Keratinocyte (primary cell): Measurements from ENCODE around the gene DYNC1I1. TPM values are rescaled to one million over a fixed set of nuclear protein-coding genes. Genes with fewer than 3 reads are reported as not detected.

Source experiments
- DNase-seq: peaks from one replicate; pipeline ENCODE4 v3.0.0-alpha.2; 2011; ENCODE audit warnings: low read depth, missing footprints, low spot score
- FAIRE-seq: peaks from 2 replicates; lab custom pipeline; 2011; peaks lifted over from hg19 to GRCh38; lab: Jason Lieb, UNC
- H2AFZ ChIP-seq: 2 replicates; pipeline ENCODE4 v1.6.0; 2012; ENCODE audit warnings: low read length, control low read depth, inconsistent platforms; ENCODE audit not compliant: control insufficient read depth
- H3K27ac ChIP-seq: 2 replicates; pipeline ENCODE4 v1.5.1; 2011; ENCODE audit warnings: low read length; ENCODE audit not compliant: control insufficient read depth, insufficient read depth
- H3K27me3 ChIP-seq: 3 replicates; pipeline ENCODE4 v1.6.0; 2011; ENCODE audit warnings: low read length; ENCODE audit not compliant: control insufficient read depth, insufficient read depth; ENCODE audit errors: extremely low read depth
- H3K36me3 ChIP-seq, 2 experiments: 2 replicates in 1 of 2; 3 replicates in 1 of 2; pipeline ENCODE4 v1.5.1; 2011; ENCODE audit warnings: low read length in 2 of 2, mild to moderate bottlenecking in 1 of 2; ENCODE audit not compliant: control insufficient read depth in 2 of 2, insufficient read depth in 2 of 2; ENCODE audit errors: extremely low read depth in 1 of 2
- H3K4me1 ChIP-seq: 3 replicates; pipeline ENCODE4 v1.5.1; 2011; ENCODE audit warnings: low read length; ENCODE audit not compliant: control insufficient read depth, insufficient read depth; ENCODE audit errors: extremely low read depth
- H3K4me2 ChIP-seq: 3 replicates; pipeline ENCODE4 v1.6.0; 2011; ENCODE audit warnings: low read depth, low read length; ENCODE audit not compliant: control insufficient read depth, insufficient read depth; ENCODE audit errors: extremely low read depth
- H3K4me3 ChIP-seq, 3 experiments: fragments of 200-600 bp in 1 of 3; sonication (generic) in 1 of 3; 2 replicates in 2 of 3; 3 replicates in 1 of 3; pipeline ENCODE4 v1.5.1; 2011 to 2016; ENCODE audit warnings: low read length in 3 of 3, mild to moderate bottlenecking in 3 of 3, control low read depth in 2 of 3, inconsistent platforms in 1 of 3, low read depth in 1 of 3, mixed read lengths in 1 of 3, mixed run types in 1 of 3, moderate library complexity in 1 of 3; ENCODE audit not compliant: control insufficient read depth in 2 of 3, insufficient read depth in 2 of 3; ENCODE audit errors: extremely low read depth in 1 of 3
- H3K79me2 ChIP-seq: 2 replicates; pipeline ENCODE4 v1.6.0; 2012; ENCODE audit warnings: low read length; ENCODE audit not compliant: control insufficient read depth, insufficient read depth
- H3K9ac ChIP-seq: 3 replicates; pipeline ENCODE4 v1.6.0; 2011; ENCODE audit warnings: low read length; ENCODE audit not compliant: control insufficient read depth, insufficient read depth; ENCODE audit errors: extremely low read depth
- H3K9me1 ChIP-seq: 3 replicates; pipeline ENCODE4 v1.6.0; 2011; ENCODE audit warnings: low read length; ENCODE audit not compliant: control insufficient read depth, insufficient read depth; ENCODE audit errors: extremely low read depth
- H3K9me3 ChIP-seq: 2 replicates; pipeline ENCODE4 v1.5.1; 2012; ENCODE audit warnings: low read depth, low read length; ENCODE audit not compliant: control insufficient read depth
- H4K20me1 ChIP-seq: 3 replicates; pipeline ENCODE4 v1.6.0; 2011; ENCODE audit warnings: low read length; ENCODE audit not compliant: control insufficient read depth, insufficient read depth; ENCODE audit errors: extremely low read depth
- CTCF ChIP-seq, 3 experiments: IDR thresholded peaks in 1 of 3; conservative IDR thresholded peaks in 1 of 3; optimal IDR thresholded peaks in 1 of 3; 2 replicates in 2 of 3; 3 replicates in 1 of 3; pipeline versions ENCODE3 to v1.5.1; 2011; ENCODE audit warnings: low read length in 3 of 3, mild to moderate bottlenecking in 3 of 3, moderate library complexity in 2 of 3, control low read depth in 1 of 3, inconsistent platforms in 1 of 3; ENCODE audit not compliant: insufficient read depth in 2 of 3; ENCODE audit errors: extremely low read depth in 1 of 3
- EZH2 ChIP-seq: IDR thresholded peaks from one replicate; pipeline ENCODE4 v1.6.1; 2012; ENCODE audit warnings: inconsistent platforms, mild to moderate bottlenecking, low read length, moderate library complexity
- dilution Hi-C: fragments of 300-500 bp; cut with MboI; formaldehyde crosslinking; loops from one replicate; pipeline ENCODE4 v1.7.0; 2020; ENCODE audit warnings: low sequenced_read_pairs; ENCODE audit not compliant: extremely low pct_ligation_motif_present
- polyA plus RNA-seq, 5 experiments: library from polyadenylated mRNA; depleted of rRNA in 3 of 5; stranded (reverse) in 3 of 5; stranded (forward) in 1 of 5; unstranded in 1 of 5; fragments of >200 nt; gene quantifications; 1 replicate in 1 of 5; 2 replicates in 3 of 5; 3 replicates in 1 of 5; pipeline versions ENCODE4 v1.2.1 to v1.2.3, GENCODE V29; 2011 to 2012; ENCODE audit warnings: missing spikeins in 2 of 5, low read depth in 1 of 5, low replicate concordance in 1 of 5

Gene DYNC1I1
- polyA plus RNA-seq, 1 donor (not counting 4 experiments of a cell fraction or from before 2014, with no cell fraction given): 0.10 TPM

GRCh38 chr7:95886501-95887090, 114.2 kb downstream of the DYNC1I1 start:
- Histone ChIP-seq H3K4me3 (no peak overlapping the region), H3K9me1 (no peaks in the 10 kb centered on the region), H2AFZ (no peak overlapping the region), H3K79me2 (no peaks in the 10 kb centered on the region), H3K4me2 (no peak overlapping the region), H4K20me1 (no peaks in the 10 kb centered on the region), H3K9me3 (no peaks in the 10 kb centered on the region), H3K4me1 (no peaks in the 10 kb centered on the region), H3K27me3 (no peaks in the 10 kb centered on the region), H3K36me3 (no peaks in the 10 kb centered on the region), H3K9ac (no peak overlapping the region), H3K27ac (no peak overlapping the region)
- FAIRE-seq (no peak), DNase-seq (no peak)
- dilution Hi-C loops: no loop called here
- TF ChIP-seq EZH2 (no peak), CTCF (optimal IDR thresholded peaks at IDR 0.05 in 1 of 3, IDR thresholded peaks at IDR 0.05 in 1 of 3, conservative IDR thresholded peaks at IDR 0.05 in 1 of 3; ENCODE audit: extremely low read depth in 1 of 3, insufficient read depth in 2 of 3, low read length in 3 of 3) (no peak)

- no peak overlapping the region for H2AFZ ChIP-seq
- no peaks in the 10 kb centered on the region for H4K20me1 ChIP-seq
- no peak overlapping the region for H3K27ac ChIP-seq
- H3K27me3 ChIP-seq: no peaks in the 10 kb centered on the region
- no peaks in the 10 kb centered on the region for H3K79me2 ChIP-seq
- H3K9me3 ChIP-seq: no peaks in the 10 kb centered on the region
- TF ChIP-seq CTCF (optimal IDR thresholded peaks at IDR 0.05 in 1 of 3, IDR thresholded peaks at IDR 0.05 in 1 of 3, conservative IDR thresholded peaks at IDR 0.05 in 1 of 3; ENCODE audit: extremely low read depth in 1 of 3, insufficient read depth in 2 of 3, low read length in 3 of 3) (no peak), EZH2 (no peak)
- no peaks in the 10 kb centered on the region for H3K9me1 ChIP-seq
- H3K9ac ChIP-seq: no peak overlapping the region
- dilution Hi-C loops: no loop called here
- DNase-seq (no peak), FAIRE-seq (no peak)
- H3K4me3 ChIP-seq: no peak overlapping the region
- no peaks in the 10 kb centered on the region for H3K4me1 ChIP-seq
- no peaks in the 10 kb centered on the region for H3K36me3 ChIP-seq
- H3K4me2 ChIP-seq: no peak overlapping the region
These were observed 121.1 kb downstream of the DYNC1I1 start for GRCh38 chr7:95893484-95893883.
